ENCODE measurements around the gene ABL2.

Gene ABL2

GRCh38 chr1:179128520-179128919, 101.0 kb downstream of the ABL2 start:
- H3K4me3 Mint-ChIP-seq: no peak overlapping the region
- no peak overlapping the region for H3K27ac Mint-ChIP-seq
- no peak for TF ChIP-seq CTCF (IDR thresholded peaks at IDR 0.05; ENCODE audit: unreplicated experiment in 3 of 3)
- H3K27me3 Mint-ChIP-seq (ENCODE audit: low read depth): no peaks in the 10 kb centered on the region
- H3K36me3 Mint-ChIP-seq (ENCODE audit: low read depth): peaks cover 21% of the 10 kb centered on the region
- peaks cover 5% of the 10 kb centered on the region for H3K4me1 Mint-ChIP-seq
- H3K9me3 Mint-ChIP-seq: no peaks in the 10 kb centered on the region

- Mint-ChIP-seq H3K4me1 (peaks cover 5% of the 10 kb centered on the region), H3K9me3 (no peaks in the 10 kb centered on the region), H3K27ac (no peak overlapping the region), H3K36me3 (ENCODE audit: low read depth) (peaks cover 15% of the 10 kb centered on the region), H3K4me3 (no peak overlapping the region), H3K27me3 (ENCODE audit: low read depth) (no peaks in the 10 kb centered on the region)
- no peak for TF ChIP-seq CTCF (IDR thresholded peaks at IDR 0.05; ENCODE audit: unreplicated experiment in 3 of 3)
Observed at GRCh38 chr1:179127163-179127895, 102.1 kb downstream of the ABL2 start.

DNA sequence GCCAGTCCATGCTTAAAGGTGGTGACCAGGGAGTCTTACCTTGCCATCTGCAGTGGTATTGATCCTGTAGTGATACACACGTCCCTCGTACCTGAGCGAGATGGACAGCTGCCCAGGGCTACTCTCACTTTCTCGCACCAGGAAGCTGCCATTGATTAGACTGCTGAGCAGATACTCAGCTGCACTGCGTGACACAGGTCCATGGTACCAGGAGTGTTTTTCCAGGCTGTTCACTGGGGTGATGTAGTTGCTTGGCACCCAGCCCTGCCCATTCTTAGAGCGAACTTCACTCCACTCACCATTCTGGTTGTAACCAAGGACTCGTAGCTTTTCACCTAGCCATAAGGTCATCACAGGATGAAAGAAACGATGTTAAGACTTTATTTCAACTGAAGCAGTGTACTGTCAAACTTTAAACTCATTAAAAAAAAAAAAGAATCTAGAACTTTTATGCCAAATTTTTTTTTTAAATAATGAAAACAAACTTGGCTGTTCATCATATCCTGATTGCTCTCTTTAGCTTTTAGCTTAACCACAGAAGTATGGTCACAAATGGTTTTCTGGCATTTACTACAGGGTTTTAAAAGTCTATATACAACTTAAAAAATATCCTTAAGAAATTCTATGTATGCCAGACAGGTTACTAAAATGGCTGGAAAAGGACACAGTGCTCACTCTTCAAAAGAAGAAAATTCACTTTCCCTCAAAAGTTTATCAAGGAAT, 103.0 kb downstream of the ABL2 start:
- peaks cover 15% of the 10 kb centered on the region for H3K36me3 Mint-ChIP-seq (ENCODE audit: low read depth)
- peaks cover 6% of the 10 kb centered on the region for H3K4me1 Mint-ChIP-seq
- H3K27me3 Mint-ChIP-seq (ENCODE audit: low read depth): no peaks in the 10 kb centered on the region
- no peak overlapping the region for H3K27ac Mint-ChIP-seq
- H3K9me3 Mint-ChIP-seq: no peaks in the 10 kb centered on the region
- TF ChIP-seq CTCF (IDR thresholded peaks at IDR 0.05; ENCODE audit: unreplicated experiment in 3 of 3): no peak
- H3K4me3 Mint-ChIP-seq: no peak overlapping the region

GRCh38 chr1:179124873-179125272, 104.6 kb downstream of the ABL2 start:
- H3K27ac Mint-ChIP-seq: no peak overlapping the region
- H3K4me3 Mint-ChIP-seq: no peak overlapping the region
- H3K9me3 Mint-ChIP-seq: no peaks in the 10 kb centered on the region
- TF ChIP-seq CTCF (IDR thresholded peaks at IDR 0.05; ENCODE audit: unreplicated experiment in 3 of 3): no peak
- peaks cover 11% of the 10 kb centered on the region for H3K4me1 Mint-ChIP-seq
- H3K27me3 Mint-ChIP-seq (ENCODE audit: low read depth): no peaks in the 10 kb centered on the region
- H3K36me3 Mint-ChIP-seq (ENCODE audit: low read depth): peaks cover 16% of the 10 kb centered on the region

DNA sequence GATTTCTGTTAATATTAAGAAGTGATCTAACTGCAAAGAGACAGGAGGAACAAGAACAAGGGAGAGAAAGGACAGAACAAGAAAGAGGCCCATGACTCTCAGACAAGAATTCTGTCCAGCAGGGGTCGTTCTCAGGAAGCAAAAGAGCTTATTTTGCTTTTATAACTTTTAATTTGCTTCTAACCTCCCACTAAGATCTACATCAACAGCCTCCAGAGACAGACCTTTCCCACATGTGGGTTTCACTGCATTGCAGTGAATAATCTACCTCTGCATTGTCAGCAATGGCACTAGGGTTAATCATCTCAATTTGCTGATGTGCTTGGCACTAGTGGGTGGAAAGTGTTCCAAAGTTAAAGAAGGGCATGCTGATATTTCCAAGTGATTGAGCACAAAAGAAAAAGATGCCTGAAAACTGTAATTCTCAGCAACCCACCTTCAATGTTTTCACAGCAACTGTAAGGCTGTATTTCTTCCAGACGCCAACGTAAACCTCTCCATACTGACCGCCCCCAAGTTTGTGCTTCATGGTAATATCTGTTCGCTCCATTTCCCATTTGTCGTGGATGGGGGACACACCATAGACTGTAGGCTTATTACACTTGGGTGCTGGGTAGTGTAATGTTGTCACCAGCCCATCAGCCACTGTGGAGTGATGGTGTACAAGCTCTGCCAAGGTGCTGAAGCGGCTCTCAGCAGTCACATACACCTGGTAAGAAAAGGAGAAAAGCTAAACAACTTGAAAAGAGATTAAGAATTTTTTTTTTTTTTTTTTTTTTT, 108.1 kb downstream of the ABL2 start:
- H3K27ac Mint-ChIP-seq: peak overlapping the region; percentile 25 to 86 (median 80)

More for the DNA sequence above, 108.1 kb downstream of the ABL2 start:
- Mint-ChIP-seq H3K27me3 (ENCODE audit: low read depth) (no peaks in the 10 kb centered on the region), H3K36me3 (ENCODE audit: low read depth) (peaks cover 35% of the 10 kb centered on the region), H3K9me3 (no peaks in the 10 kb centered on the region), H3K4me3 (no peak overlapping the region), H3K4me1 (peaks cover 6% of the 10 kb centered on the region)
- peak; percentile 60 to 70 (median 69) for TF ChIP-seq CTCF (IDR thresholded peaks at IDR 0.05; ENCODE audit: unreplicated experiment in 3 of 3)

Measured in nephron (organoid).